CD4-positive, alpha-beta T cell (primary cell): Measurements from ENCODE around the gene UGDH. TPM values are rescaled to one million over a fixed set of nuclear protein-coding genes. Genes with fewer than 3 reads are reported as not detected.
"Not testable (repeated sequence)": the region's sequence is repeated elsewhere in the genome, so short reads cannot be mapped to it uniquely, and the experiment has no call there.

Experiments used
- ATAC-seq: fragments of 200-7000 bp; cut with Tn5 transposase; one replicate; pipeline ENCODE4 v1.10.0; 2022; ENCODE audit warnings: mild to moderate bottlenecking; ENCODE audit not compliant: poor library complexity
- CTCF ChIA-PET: fragments of 350-600 bp; sonication (Branson Sonifier 250); formaldehyde crosslinking; loops from one replicate; lab custom pipeline; 2021; ENCODE audit warnings: antibody characterized with exemption, inconsistent platforms; lab: Charles Lee
- POLR2A ChIA-PET: fragments of 350-600 bp; sonication (Branson Sonifier 250); formaldehyde crosslinking; loops from one replicate; lab custom pipeline; 2021; ENCODE audit warnings: antibody characterized with exemption, inconsistent platforms; lab: Charles Lee
- DNase-seq, 14 experiments: peaks; one replicate each; pipeline ENCODE4 v3.0.0-alpha.2; 2013 to 2020; ENCODE audit warnings: mixed read lengths in 2 of 14
- H3K27ac ChIP-seq, 2 donors: one replicate each; pipeline versions ENCODE4 v1.5.1 to v1.7.0; 2013; ENCODE audit warnings: low read length in 2 of 2, low read depth in 1 of 2, mild to moderate bottlenecking in 1 of 2
- H3K27me3 ChIP-seq, 2 experiments: 1 replicate in 1 of 2; 2 replicates in 1 of 2; pipeline versions ENCODE4 v1.6.1 to v1.7.0; 2013; ENCODE audit warnings: low read length in 2 of 2, control low read depth in 1 of 2, mild to moderate bottlenecking in 1 of 2, moderate library complexity in 1 of 2; ENCODE audit not compliant: insufficient read depth in 2 of 2, control insufficient read depth in 1 of 2
- H3K36me3 ChIP-seq: one replicate; pipeline ENCODE4 v1.6.1; 2013; ENCODE audit warnings: low read length, control low read depth; ENCODE audit not compliant: insufficient read depth
- H3K4me1 ChIP-seq: one replicate; pipeline ENCODE4 v1.6.1; 2013; ENCODE audit warnings: low read length, control low read depth; ENCODE audit not compliant: insufficient read depth
- H3K4me3 ChIP-seq: one replicate; pipeline ENCODE4 v1.5.1; 2013; ENCODE audit warnings: mild to moderate bottlenecking, low read length, moderate library complexity
- H3K9me3 ChIP-seq, 2 experiments: 1 replicate in 1 of 2; 2 replicates in 1 of 2; pipeline versions ENCODE4 v1.6.1 to v1.7.0; 2013; ENCODE audit warnings: low read length in 2 of 2, mild to moderate bottlenecking in 2 of 2, control low read depth in 1 of 2, moderate library complexity in 1 of 2; ENCODE audit not compliant: control insufficient read depth in 1 of 2, insufficient read depth in 1 of 2
- H3K27ac Mint-ChIP-seq: one replicate; pipeline ENCODE4 v1.8.0; 2020; ENCODE audit warnings: mixed read lengths
- H3K27me3 Mint-ChIP-seq: one replicate; pipeline ENCODE4 v1.8.0; 2021; ENCODE audit warnings: mixed read lengths
- H3K36me3 Mint-ChIP-seq: one replicate; pipeline ENCODE4 v1.8.0; 2021; ENCODE audit warnings: low read depth, mixed read lengths
- H3K4me1 Mint-ChIP-seq: one replicate; pipeline ENCODE4 v1.8.0; 2021; ENCODE audit warnings: low read depth, mixed read lengths
- H3K4me3 Mint-ChIP-seq: one replicate; pipeline ENCODE4 v1.8.0; 2020; ENCODE audit warnings: mild to moderate bottlenecking, mixed read lengths
- H3K9me3 Mint-ChIP-seq: one replicate; pipeline ENCODE4 v1.8.0; 2020; ENCODE audit warnings: mixed read lengths
- CTCF ChIP-seq: fragments of 200-600 bp; IDR thresholded peaks from one replicate; pipeline ENCODE4 v1.8.0; 2022; ENCODE audit warnings: antibody characterized with exemption, mild to moderate bottlenecking
- intact Hi-C, 2 experiments: fragments of 100-400 bp; cut with DNase I in 1 of 2; cut with micrococcal nuclease in 1 of 2; formaldehyde crosslinking; loops; one replicate each; pipeline versions ENCODE4 v1.15.1 to v1.9.0; 2023 to 2025; cut with DNase I, micrococcal nuclease
- total RNA-seq, 174 experiments: library from RNA in 2 of 174; stranded (reverse) in 2 of 174; gene quantifications; one replicate each; pipeline ENCODE4 v1.2.3 and lab custom pipeline; 2021 to 2026

The UGDH gene
- total RNA-seq, 2 experiments from 2014 or later = 3.5 to 3.7 TPM

GRCh38 chr4:39466747-39467146 is 60.5 kb downstream of the UGDH start:
- Histone ChIP-seq H3K4me1 (no peaks in the 10 kb centered on the region), H3K27ac (no peak overlapping the region), H3K27me3 (no peaks in the 10 kb centered on the region), H3K4me3 (no peak overlapping the region), H3K36me3 (peaks cover 29% of the 10 kb centered on the region), H3K9me3 (no peaks in the 10 kb centered on the region)
- Mint-ChIP-seq H3K27me3 (no peaks in the 10 kb centered on the region), H3K4me1 (peaks cover 7% of the 10 kb centered on the region), H3K27ac (no peak overlapping the region), H3K9me3 (no peaks in the 10 kb centered on the region), H3K4me3 (no peak overlapping the region), H3K36me3 (peaks cover 53% of the 10 kb centered on the region)
- no peak for TF ChIP-seq CTCF
- ChIA-PET CTCF (no interaction called here), POLR2A (no interaction called here)
- ATAC-seq = no peak
- DNase-seq = no peak
- intact Hi-C loops = loop anchor here in 1 of 2 experiments (10.0 kb wide), 1 partner anchor 588 kb away; the partner anchor contains the start of gene N4BP2

DNA sequence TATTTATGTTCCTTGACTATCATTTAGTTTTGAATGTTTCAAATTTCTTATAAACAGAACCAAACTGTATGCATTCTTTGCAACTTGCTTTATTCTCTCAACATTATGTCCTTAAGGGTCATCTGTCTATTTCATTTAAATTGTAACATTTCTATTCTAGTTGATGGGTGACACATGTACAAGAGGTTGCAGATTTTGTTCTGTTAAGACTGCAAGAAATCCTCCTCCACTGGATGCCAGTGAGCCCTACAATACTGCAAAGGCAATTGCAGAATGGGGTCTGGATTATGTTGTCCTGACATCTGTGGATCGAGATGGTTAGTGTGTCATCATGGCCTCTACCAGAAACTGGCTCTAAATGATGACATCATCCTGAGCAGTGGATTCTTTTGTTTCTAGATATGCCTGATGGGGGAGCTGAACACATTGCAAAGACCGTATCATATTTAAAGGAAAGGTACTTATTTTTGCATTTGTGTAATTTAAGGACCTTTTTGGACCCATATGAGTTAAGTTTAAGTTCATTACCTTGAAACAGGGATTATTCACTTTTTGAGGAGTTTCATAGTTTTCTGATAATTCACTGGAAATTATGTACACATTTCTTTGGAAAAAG is 62.2 kb downstream of the UGDH start:
- Mint-ChIP-seq H3K27me3 (no peaks in the 10 kb centered on the region), H3K4me1 (peaks cover 7% of the 10 kb centered on the region), H3K36me3 (peaks cover 47% of the 10 kb centered on the region), H3K9me3 (no peaks in the 10 kb centered on the region), H3K4me3 (no peak overlapping the region), H3K27ac (no peak overlapping the region)
- intact Hi-C loops = loop anchor here in 1 of 2 experiments (5.0 to 10.0 kb wide), 2 partner anchors 382 to 590 kb away; partner anchors contain the start of gene N4BP2
- DNase-seq (no peak), ATAC-seq (no peak)
- Histone ChIP-seq H3K4me3 (no peak overlapping the region), H3K27me3 (no peaks in the 10 kb centered on the region), H3K4me1 (peaks cover 2% of the 10 kb centered on the region), H3K27ac (no peak overlapping the region), H3K9me3 (no peaks in the 10 kb centered on the region), H3K36me3 (peaks cover 30% of the 10 kb centered on the region)
- CTCF ChIA-PET = no interaction called here
- POLR2A ChIA-PET = no interaction called here
- no peak for TF ChIP-seq CTCF

DNA sequence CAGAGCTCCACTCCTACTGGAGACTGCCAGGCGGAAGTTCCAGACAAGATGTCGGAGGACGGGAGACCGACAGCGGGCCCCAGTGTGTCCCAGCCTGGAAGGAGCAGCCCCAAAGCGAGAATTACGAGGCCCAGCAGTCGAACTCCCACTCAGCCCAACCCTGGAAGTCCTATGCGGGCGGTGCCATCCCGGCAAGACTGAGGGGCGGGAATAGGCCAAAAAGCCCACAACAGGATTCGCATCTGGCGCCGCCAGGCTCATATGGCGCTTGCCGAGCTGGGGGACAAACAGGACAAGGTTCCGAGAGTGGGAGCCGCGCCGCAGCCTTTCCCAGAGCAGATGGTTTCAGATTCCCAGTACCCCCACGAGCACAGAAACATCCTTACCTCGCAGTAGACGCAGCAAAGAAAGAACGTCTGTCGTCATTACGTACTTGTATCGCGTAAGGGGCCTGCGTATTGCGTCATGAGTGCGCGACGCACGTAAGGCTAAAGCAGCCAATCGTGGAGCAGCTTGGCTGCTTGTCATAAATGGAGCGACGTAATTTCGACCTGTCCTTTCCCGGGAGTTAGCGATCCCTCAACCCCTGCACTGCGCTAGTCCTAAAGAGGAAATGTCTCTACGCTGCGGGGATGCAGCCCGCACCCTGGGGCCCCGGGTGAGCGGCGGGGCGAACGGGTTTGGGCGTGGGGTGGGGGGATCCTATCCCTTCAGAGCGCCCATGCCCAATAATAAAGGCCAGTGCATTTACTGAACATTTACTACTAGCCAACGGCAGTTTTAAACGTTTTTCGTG is 68.5 kb downstream of the UGDH start, which contains the start of the genes LIAS and RPL9:
LIAS (plus strand) TSS at position 552 of the 796 bp plus-strand sequence; CDS start at position 614, 62 bp downstream.
RPL9 (minus strand) TSS at position 418 of the 796 bp plus-strand sequence. CDS start 483 bp downstream, outside the sequence.
- intact Hi-C loops = loop anchor here (1.0 to 10.0 kb wide), 10 partner anchors 68 to 1774 kb away; partner anchors contain the start of genes RFC1 (in 2 of the 2), SMIM14 (in 2 of the 2), PDS5A (in 1 of the 2) and RELL1 (in 1 of the 2)
- DNase-seq = peak; percentile 86 to 98 (median 92)
- peak within 1 kb of the TSS; percentile 96 for H3K4me3 Mint-ChIP-seq
- Histone ChIP-seq H3K4me3 (peak within 1 kb of the TSS; percentile 68), H3K27ac (peak within 1 kb of the TSS; percentile 92 to 98), H3K4me1 (peaks cover 26% of the 10 kb centered on the region), H3K36me3 (peaks cover 52% of the 10 kb centered on the region), H3K9me3 (no peaks in the 10 kb centered on the region), H3K27me3 (no peaks in the 10 kb centered on the region)
- peak within 1 kb of the TSS; percentile 100 for H3K27ac Mint-ChIP-seq
- ChIA-PET POLR2A (interaction anchor here (0.6 to 5.0 kb wide), 20 partner anchors 10 to 1772 kb away, joined by 3 to 54 read pairs (median 4); partner anchors contain the start of genes N4BP2, RFC1, SMIM14 and TLR1), CTCF (interaction anchor here (1.0 to 4.2 kb wide), 4 partner anchors 11 to 598 kb away, joined by 3 to 27 read pairs (median 3); partner anchors contain the start of genes N4BP2 and SMIM14)
- H3K27me3 Mint-ChIP-seq = no peaks in the 10 kb centered on the region
- H3K36me3 Mint-ChIP-seq = peaks cover 73% of the 10 kb centered on the region
- no peaks in the 10 kb centered on the region for H3K9me3 Mint-ChIP-seq
- H3K4me1 Mint-ChIP-seq = peaks cover 49% of the 10 kb centered on the region
- peak; percentile 78 for ATAC-seq
- TF ChIP-seq CTCF = no peak

- H3K4me3 ChIP-seq = peak overlapping the region; percentile 68
- Mint-ChIP-seq H3K4me1 (peaks cover 54% of the 10 kb centered on the region), H3K27ac (peak overlapping the region; percentile 100), H3K4me3 (peak overlapping the region; percentile 96), H3K36me3 (peaks cover 73% of the 10 kb centered on the region)
- peaks cover 53% of the 10 kb centered on the region for H3K36me3 ChIP-seq
- H3K9me3 ChIP-seq, DNase-seq, H3K9me3 Mint-ChIP-seq, H3K27me3 Mint-ChIP-seq, H3K27me3 ChIP-seq: not testable (repeated sequence)
- peaks cover 26% of the 10 kb centered on the region for H3K4me1 ChIP-seq
- ChIA-PET CTCF (interaction anchor here (1.0 to 4.2 kb wide), 3 partner anchors 10 to 520 kb away, joined by 3 to 27 read pairs (median 3); no protein-coding TSS in a partner anchor), POLR2A (interaction anchor here (1.0 to 5.0 kb wide), 13 partner anchors 10 to 1772 kb away, joined by 3 to 54 read pairs (median 13); partner anchors contain the start of genes RFC1, SMIM14, TLR1 and UBE2K)
- peak overlapping the region; percentile 92 to 98 for H3K27ac ChIP-seq
- peak; percentile 3 for ATAC-seq
- intact Hi-C loops = loop anchor here (1.0 to 10.0 kb wide), 10 partner anchors 69 to 1773 kb away; partner anchors contain the start of genes RFC1 (in 2 of the 2), SMIM14 (in 2 of the 2), PDS5A (in 1 of the 2) and RELL1 (in 1 of the 2)
Observed at GRCh38 chr4:39458161-39458504, 69.1 kb downstream of the UGDH start.
